Ovary (tissue), 3 donors: ENCODE measurements around the gene BSN.

Experiments used
- EP300 ChIP-seq: sonication (generic); formaldehyde crosslinking; IDR thresholded peaks from one replicate; pipeline ENCODE4 v1.6.1; 2017; ENCODE audit warnings: antibody characterized with exemption
- POLR2A ChIP-seq: fragments of 450-650 bp; IDR thresholded peaks from one replicate; pipeline ENCODE4 v1.6.1; 2017; ENCODE audit warnings: antibody characterized with exemption, mild to moderate bottlenecking, moderate library complexity
- TF ChIP-seq, protein P1 (sequence below), 3 donors: fragments of 450-650 bp in 2 of 3; fragments of 200-600 bp in 1 of 3; IDR thresholded peaks; one replicate each; pipeline versions ENCODE4 v1.5.1 to v1.8.0; 2016 to 2022; ENCODE audit warnings: antibody characterized with exemption in 3 of 3, mild to moderate bottlenecking in 1 of 3
- donor health status: DM: no; HTN: no; CAD: no.

DNA sequence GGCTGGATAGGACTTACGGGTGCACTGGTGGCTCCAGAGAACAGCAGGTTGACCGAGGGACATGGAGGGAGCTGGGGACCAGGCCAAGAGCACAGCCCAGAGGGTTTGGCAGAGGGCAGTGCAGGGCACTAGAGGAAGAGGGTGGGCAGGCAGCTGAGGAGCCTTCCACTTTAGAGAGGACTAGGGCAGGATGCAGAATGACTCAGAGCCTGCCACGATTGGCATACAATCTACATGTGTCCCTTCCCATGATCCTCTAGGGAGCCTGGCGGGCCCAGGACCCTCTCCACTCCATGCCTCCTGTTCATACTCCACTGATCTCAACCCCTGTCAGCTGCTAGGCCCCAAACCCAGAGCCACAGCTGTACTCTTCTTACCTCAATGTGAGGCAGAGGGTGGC is 105.5 kb downstream of the BSN start:
- TF ChIP-seq, protein P1, sequence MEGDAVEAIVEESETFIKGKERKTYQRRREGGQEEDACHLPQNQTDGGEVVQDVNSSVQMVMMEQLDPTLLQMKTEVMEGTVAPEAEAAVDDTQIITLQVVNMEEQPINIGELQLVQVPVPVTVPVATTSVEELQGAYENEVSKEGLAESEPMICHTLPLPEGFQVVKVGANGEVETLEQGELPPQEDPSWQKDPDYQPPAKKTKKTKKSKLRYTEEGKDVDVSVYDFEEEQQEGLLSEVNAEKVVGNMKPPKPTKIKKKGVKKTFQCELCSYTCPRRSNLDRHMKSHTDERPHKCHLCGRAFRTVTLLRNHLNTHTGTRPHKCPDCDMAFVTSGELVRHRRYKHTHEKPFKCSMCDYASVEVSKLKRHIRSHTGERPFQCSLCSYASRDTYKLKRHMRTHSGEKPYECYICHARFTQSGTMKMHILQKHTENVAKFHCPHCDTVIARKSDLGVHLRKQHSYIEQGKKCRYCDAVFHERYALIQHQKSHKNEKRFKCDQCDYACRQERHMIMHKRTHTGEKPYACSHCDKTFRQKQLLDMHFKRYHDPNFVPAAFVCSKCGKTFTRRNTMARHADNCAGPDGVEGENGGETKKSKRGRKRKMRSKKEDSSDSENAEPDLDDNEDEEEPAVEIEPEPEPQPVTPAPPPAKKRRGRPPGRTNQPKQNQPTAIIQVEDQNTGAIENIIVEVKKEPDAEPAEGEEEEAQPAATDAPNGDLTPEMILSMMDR (IDR thresholded peaks at IDR 0.05), result no peak
- no peak for TF ChIP-seq POLR2A
- no peak for TF ChIP-seq EP300
